OCI-M2 (cell line): Measurements from ENCODE around the gene ARMC2.
"Not testable (repeated sequence)": the region's sequence is repeated elsewhere in the genome, so short reads cannot be mapped to it uniquely, and the experiment has no call there.

ENCODE experiments used
- DNase-seq: peaks from one replicate; lab custom pipeline; 2025; ENCODE audit not compliant: unreplicated experiment; lab: John Stamatoyannopoulos, UW

Gene ARMC2

DNA sequence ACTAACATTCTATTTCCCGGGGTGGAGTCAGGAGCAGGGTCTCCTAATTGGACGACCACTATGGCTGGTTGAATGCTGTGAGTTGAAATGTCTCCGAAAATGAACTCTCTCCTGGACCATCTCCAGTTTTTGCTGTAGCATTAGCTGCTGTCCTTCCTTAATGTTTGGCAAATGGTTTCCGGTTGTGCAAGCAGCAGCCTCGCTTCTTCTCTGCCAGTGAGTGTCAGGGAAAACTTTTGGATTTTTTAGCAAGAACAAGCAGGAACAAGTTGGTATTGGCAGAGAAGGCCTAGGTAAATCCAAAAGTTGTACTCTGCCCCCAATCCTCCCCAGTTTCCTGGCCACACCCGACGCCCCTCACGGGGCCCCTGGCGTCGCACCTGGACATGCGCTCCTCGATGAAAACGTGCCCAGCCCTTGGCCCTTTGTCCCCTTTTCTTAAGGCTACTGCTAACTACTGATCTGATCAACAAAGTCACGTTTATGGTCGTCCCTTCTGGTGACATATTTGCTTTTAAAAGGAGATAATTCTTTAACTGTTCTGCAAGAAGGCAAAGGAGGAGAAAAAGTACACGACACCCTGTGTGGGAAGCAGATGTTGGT is 103.2 kb downstream of the ARMC2 start:
- DNase-seq = no peak

DNA sequence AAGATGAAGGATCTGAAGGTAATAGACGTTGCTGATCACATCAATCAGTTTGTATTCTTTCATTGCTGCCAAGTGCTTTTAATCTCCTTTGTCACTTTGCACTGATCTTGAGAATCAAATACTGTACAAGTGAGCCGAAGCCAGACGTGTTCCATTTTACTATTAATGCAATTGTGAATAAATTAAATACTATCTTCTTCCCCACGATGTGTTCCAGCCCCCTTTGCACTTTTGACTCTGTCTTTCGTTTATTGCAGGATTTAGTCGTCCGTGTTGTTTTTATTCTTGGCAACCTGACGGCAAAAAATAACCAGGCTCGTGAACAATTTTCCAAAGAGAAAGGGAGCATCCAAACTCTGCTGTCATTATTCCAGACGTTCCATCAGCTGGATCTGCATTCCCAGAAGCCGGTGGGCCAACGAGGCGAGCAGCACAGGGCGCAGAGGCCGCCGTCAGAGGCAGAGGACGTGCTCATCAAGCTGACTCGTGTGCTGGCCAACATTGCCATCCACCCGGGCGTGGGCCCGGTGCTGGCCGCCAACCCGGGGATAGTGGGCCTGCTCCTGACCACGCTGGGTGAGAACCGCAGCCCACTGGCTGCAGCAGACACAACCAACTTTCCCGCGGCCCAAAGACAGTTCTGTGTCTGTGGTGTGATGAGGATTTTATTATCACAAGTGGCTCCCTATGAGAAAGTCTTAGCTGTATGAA is 104.7 kb downstream of the ARMC2 start:
- DNase-seq = no peak

DNA sequence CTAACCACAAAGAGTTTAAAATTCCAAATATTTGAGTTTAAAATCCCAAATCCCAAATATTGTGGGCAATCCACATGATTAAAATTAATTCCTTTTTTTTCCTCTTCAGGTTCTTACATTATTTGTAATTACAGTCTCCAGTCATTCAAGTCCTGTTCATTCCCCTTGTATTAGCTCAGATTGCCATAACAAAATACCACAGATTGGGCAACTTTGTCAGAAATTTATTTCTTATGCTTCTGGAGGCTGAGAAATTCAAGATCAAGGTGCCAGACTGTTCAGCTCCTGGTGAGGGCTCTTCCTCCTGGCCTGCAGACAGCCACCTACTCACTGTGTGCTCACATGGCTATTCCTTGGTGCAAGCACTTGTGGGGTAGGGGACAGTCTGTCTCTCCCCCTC is 105.5 kb downstream of the ARMC2 start:
- no peak for DNase-seq

DNA sequence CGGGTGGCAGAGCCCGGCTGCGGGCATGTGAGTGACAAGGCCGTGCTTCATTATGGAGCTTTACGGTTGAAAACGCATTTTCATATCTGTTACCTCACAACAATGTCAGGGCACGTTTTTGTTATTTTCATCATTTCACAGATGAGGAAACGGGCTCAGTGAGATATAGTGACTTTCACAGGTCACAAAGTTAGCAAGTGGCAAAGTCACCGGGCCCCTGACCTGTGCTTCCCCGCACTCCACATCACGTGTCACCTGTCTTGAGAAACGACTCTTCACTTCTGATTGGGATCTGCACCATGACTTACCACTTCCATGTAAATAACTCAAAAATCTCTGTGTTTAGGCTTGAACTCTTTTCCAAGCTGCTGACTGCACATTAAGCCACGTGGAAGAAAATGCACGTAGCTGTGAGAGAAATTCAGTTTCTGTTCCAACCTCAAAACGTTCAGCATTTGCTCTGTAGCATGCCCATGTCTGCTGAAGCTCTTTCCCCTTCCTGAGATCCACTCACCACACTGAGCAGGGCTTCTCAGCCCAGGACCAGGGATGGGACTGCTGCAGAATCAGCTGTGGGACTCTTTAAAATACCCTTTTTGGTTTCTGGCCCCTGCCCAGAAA is 107.2 kb downstream of the ARMC2 start:
- no peak for DNase-seq

DNA sequence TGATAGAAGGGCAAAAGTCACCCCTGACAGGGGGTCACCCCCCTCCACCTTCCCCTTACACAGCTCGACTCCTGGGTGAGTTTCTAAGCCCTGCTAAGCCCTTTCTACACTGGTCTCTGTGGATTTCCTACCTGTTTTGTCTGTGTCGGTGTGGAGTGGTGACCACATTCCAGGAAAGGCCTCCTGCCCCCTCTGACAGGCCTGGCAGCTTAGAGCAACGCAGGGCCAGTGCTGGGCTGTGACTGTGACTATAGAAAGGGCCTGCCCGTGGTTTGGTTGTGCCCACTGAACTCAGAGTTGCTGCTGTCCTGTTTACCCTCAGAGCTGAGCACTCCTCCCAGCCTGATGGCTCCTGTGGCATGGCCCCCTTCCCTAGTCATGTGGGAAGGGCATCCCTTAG is 109.0 kb downstream of the ARMC2 start:
- DNase-seq = no peak

DNA sequence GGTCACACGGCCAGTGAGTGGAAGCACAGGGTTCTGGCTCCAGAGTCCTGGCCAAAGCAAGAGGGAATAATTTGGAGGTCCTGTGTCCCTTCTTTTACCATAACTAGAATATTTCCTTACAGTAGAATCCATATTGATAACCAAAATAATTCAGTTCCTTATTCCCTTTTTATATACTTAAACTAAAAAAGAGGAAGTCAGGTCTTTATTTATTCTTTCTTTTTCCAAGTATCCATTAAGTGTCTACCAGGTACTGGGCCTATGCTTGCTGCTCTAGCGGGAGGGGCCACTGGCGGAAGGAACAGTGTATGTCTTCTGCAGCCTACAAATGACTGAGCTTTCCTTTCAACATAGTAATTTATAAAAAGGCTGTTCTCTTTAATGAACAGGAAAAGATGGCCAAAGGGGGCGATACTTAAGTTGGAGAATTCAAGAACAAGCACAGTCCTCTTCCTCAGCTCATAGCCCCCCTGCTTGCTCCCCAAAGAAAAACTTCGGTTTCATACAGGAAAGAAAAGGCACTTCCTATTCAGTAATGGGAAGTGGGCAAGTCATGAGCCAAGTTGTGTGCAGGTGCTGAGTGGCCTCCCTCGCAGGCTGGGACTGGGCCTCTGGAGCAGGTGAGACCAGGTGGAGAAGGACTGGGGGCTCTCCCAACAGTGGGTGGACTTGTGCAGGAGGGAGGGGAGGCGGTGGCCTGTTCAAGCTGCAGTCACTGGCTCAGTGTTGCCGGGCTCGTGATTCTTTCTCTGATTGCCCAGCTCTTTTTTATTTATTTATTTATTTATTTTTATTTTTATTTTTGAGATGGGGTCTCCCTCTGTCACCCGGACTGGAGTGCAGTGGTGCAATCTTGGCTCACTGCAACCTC is 110.9 kb downstream of the ARMC2 start:
- DNase-seq = no peak

DNA sequence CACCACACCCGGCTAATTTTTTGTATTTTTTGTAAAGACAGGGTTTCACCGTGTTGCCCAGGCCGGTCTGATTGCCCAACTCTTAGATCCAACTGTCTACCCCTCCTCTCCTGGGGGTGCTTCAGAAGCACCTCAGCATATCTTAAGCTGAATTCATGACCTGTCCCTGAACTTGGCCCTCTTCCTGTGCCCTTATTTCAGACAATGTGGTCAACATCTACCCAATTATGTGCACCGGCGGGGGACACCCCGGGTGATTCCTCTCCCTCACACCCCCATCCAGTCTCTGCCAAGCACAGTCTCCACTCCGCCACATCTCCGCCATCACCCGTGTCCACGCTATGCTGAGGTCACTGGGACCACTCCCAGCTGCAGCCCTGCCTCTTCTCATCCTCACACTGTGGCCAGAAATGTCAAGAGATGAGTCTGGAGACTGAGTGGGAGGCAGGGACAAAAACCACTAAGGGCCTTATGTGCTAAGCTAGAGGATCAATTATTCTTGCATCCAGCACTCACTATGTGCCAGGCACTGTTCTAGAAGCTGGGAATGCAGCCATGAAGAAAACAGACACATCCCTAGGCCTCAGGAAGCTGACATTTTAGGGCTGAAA is 111.9 kb downstream of the ARMC2 start:
- DNase-seq = no peak

DNA sequence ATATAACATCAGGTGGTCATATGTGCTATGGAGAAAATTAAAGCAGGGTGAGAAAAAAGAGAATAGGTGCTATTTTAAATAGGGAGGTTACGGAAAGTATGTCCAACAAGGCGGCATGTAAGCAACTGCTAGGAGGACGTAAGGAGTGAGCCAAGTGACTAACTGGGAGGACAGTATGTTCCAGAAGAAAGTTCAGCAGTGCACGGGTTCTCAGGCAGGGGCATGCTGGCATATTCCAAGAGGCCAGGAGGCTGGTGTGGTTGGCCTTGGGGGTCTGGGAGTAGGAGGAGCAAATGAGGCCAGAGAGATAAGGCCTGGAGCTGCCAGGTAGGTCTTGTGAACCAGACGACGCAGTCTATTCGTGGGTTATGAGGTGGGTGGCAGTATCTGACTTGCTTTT is 112.4 kb downstream of the ARMC2 start:
- no peak for DNase-seq

DNA sequence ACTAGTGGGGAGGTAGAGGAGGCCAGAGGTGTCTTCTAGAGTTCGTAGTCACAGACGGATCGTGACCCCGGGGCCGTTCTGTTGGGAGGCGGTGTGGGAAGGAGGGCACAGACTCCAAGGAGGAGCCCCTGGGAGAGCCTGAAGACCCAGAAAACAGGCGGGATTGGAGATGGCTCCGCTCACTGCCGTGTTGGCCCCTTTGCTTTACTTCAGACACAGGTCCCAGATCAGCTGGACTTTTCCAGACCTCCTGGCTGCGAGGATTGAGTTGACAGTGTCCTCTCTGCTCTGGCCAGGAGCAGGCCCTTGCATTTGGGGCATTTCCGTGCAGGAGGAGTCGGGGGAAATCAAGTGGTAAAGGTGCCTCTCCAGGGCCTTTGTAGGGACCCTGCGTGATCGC is 112.9 kb downstream of the ARMC2 start:
- no peak for DNase-seq

DNA sequence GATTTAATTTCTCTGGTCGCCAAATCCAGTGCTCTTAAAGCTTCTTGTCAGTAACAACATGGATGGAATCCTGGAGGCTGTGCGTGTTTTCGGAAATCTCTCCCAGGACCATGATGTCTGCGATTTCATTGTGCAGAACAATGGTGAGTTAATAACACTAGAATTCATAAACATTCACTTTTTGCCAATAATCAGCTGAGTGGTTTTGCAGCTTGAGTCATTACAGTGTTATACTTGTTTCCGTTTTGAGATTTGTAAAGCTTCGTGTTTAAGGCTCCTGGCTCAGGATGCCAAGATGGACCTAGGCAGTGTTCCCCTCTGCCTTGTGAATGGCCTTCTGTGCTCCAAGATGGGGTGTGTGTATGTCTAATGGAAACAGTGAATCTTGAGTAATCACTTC is 113.8 kb downstream of the ARMC2 start:
- no peak for DNase-seq

DNA sequence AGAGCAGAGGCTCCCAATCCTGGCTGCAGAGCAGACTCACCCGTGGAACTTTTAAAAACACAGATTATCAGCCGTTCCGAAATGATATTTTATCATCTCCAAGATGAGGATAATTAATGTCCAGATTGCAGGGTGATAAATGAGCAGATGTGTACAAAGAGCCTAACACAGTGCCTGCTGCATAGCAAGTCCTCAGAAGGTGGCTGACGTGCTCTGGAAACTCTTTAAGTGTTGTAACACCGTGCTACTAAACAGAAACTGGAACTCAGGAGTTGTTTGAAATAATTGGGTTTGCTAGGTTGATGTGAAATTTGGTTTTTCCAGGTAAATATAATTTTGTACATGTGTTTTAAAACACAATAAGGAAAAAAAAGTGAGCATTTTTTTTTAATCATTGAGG is 118.0 kb downstream of the ARMC2 start:
- DNase-seq = no peak

DNA sequence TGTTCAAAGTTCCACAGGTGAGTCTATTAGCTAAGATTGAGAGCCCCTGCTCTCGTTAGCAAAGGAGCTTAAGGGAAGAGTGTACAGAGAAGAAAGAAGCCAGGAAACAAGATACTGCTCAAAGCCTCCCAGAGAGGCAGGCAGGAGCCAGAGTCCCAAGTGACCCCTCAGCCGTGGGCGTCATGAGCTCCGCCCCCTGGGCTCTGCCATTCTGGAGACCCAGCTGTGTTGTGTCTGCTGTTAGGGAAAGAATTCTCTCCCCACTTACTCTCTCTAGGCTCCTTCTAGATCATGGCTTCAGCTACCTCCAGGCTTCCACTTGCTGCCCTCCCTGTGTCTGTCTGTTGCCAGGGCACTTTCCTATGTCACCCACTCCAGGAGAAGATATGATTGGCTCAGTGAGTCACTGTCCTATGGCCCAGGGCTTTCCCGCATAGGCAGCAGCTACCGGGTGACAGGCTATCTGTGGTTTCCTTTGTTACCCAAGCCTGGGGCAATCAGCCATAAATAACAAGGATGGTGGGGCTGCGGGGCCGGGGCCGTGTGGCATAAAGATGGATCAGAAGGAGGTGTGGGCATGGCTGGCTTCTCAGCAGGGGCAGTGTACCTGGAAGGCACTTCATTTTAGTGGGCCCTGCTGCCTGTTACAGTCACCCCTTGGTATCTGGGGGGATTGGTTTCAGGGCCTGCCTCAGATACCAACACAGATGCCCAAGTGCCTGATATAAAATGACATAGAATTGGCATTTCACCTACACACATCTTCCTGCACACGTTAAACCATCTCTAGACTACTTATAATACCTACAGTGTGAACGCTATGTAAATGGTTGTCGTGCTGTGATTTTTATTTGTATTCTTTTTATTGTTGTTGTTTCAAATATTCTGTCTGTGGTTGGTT is 118.9 kb downstream of the ARMC2 start:
- DNase-seq = no peak

DNA sequence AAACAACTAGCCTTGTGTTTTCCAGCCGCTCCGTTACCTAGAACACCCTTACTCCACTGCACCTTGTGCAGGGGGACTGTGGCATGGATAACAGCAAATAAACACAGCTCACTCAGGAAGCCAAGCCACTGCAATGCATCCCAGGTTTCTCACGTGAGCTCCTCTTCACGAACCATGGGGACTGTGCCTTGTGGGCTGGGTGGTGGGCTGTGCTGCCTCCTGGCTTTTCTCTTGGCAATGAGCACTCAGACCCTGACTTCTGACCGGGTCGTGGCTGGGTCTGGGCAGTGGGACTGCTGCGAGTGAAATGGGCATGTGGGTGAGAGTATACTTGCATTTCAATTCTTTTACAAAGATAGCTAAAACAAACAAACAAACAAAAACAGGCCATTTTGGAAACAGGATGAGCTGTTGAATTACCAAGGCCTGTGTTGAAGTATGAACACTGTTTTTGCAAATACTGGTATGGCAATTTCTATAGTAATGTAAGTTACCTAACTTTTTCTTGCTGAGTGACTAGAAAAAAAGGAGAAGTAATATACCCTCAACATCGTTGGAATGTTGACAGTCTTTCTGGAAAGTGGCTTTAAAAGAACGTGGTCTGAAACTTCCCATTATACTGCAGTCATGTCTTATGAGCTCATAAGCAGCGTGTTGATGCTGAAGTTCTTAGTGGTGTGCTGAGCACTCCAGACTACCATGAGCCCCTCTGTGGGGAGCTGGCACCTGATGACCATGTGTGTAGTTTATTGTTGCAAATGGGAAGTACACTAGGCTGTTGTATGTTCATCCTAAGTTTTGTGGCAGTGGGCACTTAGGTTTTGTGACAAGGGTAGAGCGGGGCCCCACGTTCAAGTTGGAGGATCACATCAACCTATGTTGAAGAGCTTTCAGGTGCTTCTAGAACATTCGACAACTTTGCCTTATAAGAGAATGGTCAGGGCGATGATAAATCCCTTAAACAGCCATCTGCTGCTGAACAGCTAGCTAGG is 120.4 kb downstream of the ARMC2 start:
- no peak for DNase-seq

DNA sequence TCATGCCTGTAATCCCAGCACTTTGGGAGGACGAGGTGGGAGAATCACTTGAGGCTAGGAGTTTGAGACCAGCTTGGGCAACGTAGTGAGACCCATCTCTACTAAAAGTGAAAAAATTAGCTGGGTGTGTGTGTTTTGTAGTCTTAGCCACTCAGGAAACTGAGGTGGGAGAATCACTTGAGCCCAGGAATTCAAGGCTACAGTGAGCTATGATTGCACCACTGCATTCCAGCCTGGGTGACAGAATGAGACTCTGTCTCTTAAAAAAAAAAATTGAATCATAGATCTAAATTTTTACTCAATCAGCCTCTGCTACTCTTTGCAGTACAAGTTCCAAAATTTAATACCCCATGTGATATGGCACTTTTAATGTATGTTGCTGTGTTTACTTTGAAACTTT is 121.6 kb downstream of the ARMC2 start:
- DNase-seq = no peak

DNA sequence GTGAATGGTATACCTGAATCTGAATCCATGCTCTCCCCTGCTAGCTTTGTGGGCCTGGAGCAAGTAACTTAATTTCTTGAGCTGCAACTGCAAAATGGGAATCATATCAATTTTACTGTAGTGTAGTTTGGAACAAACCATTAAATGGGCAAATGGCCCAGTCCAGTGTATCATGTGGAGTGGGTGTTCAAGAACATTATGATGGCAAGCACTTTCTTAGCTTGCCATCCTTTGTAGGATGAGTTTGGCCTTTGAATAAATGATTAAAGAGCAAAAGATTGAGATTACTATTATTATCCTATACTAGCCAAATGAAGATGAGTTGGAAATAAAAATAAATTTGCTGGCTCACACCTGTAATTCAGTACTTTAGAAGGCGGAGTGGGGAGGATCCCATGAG is 126.0 kb downstream of the ARMC2 start:
- DNase-seq = no peak

DNA sequence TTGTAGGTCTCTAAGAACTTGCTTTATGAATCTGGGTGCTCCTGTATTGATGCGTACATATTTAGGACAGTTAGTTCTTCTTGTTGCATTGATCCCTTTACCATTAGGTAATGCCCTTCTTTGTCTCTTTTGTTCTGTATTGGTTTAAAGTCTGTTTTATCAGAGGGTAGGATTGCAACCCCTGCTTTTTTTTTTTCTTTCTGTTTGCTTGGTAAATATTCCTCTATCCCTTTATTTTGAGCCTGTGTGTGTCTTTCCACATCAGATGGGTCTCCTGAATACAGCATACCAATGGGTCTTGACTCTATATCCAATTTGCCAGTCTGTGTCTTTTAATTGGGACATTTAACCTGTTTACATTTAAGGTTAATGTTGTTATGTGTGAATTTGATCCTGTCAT is 130.4 kb downstream of the ARMC2 start:
- not testable (repeated sequence) for DNase-seq

DNA sequence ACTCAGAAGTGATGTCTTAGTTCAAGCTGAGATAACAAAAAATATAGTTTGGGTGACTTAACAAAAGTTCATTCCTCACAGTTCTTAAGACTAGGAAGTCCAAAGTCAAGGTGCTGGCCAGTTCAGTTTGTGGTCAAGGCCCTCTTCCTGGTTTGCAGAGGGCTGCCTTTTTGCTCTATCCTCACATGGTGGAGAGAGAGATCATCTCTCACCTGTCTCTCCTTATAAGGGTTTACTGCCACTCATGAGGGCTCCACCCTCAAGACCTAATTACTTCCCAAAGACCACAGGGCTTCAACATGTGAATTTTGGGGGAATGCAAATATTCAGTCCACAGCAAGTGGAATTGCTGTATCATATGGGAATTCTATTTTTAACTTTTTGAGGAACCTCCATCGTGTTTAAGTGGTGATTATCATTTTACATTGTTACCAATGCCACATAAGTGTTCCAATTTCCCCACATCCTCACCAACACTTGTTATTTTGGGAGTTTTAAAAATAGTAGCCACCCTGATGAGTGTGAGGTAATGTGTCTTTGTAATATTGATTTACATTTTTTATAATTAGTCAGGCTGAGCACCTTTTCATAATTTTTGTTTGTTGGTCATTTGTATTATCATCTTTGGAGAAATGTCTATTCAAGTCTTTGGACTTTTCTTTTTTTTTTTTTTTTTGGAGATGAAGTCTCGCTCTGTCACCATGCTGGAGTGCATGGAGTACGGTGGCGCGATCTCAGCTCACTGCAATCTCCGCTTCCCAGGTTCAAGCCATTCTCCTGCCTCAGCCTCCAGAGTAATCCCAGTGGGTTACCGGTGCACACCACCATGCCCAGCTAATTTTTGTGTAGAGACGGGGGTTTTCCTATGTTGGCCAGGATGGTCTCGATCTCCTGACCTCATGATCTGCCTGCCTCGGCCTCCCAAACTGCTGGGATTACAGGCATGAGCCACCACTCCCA is 134.2 kb downstream of the ARMC2 start:
- no peak for DNase-seq

DNA sequence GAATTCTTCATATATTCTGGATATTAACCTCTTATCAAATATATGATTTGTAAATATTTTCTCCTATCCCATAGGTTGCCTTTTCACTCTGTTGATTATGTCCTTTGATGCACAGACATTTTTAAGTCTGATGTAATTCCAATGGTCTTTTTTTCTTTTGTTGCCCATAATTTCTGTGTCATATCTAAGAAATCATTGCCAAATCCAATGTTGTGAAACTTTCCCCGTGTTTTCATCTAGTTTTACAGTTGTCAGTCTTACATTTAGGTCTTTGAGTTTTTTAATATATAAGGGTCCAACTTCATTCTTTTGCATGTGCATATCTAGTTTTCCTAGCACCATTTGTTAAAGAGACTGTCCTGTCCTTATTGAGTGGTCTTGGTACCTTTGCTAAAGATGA is 134.9 kb downstream of the ARMC2 start:
- no peak for DNase-seq
